ENCODE results near the gene OTX1.
"Not testable (repeated sequence)": the region's sequence is repeated elsewhere in the genome, so short reads cannot be mapped to it uniquely, and the experiment has no call there.

OTX1 gene

DNA sequence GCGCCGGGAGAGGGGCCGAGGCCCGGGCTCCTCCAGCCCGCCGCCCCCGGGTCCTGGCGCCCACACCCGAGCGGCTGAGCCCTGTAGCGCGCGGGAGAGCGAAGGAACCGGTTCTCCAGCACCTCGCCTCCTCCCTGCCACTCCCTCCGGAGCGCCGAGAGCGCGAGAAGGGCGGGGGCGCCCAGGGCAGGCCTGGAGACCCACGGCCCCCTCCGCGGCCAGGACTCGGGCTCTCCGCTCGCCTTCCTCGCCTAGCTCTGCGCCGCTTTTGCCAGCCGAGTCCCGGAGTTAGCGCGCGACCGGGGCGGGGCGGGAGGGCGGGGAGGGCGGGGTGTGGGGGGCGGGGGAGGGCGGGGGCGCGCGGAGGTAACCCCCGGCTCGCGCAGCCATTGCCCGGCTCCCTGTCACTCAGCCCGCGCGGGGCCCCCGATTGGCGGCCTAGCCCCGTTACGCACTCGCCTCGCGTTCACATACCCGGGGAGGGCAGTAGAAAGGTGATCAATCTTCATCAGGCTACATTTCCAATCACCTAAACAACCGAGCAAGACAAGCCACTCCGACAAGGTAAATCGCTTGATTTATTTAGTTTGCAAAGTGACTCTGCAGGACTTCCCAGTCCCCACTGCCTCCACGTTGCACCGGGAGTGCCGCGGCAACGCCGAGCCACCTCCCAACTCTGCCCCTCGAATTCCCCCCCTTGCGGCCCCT, at the start of gene OTX1:
Gene OTX1 (plus strand): TSS at position 497 of the 708 bp plus-strand sequence. CDS start 2,161 bp downstream, outside the sequence.
- no peak for DNase-seq (ENCODE audit: low read depth)

GRCh38 chr2:63001576-63001975, 49.1 kb upstream of the OTX1 start:
- DNase-seq (ENCODE audit: low read depth): no peak

- DNase-seq (ENCODE audit: low read depth): no peak
Measured at GRCh38 chr2:63003351-63003750, 47.3 kb upstream of the OTX1 start.

- no peak for DNase-seq (ENCODE audit: low read depth)
Measured at GRCh38 chr2:63007813-63008458, 42.7 kb upstream of the OTX1 start.

DNA sequence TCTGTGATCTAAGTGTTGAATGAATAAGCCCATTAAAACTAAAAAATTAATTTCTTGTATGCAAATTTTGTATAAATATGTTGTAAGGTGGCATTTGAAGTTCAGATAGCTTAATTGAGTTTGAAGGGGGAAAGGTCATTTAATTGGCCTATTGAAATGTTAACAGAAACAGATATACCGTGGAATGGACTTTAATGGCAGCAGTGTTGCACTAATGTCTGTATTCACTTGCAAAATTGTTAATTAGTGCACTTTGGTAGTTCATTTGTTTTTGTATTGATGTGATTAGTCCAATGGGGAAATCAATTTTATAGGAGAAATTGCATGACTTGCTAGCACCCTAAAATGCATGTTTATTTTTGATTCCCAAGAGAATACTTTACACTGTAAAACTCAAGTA, 41.8 kb upstream of the OTX1 start:
- DNase-seq (ENCODE audit: low read depth): no peak

- DNase-seq (ENCODE audit: low read depth): no peak
Measured at GRCh38 chr2:63009490-63009889, 41.1 kb upstream of the OTX1 start.

DNA sequence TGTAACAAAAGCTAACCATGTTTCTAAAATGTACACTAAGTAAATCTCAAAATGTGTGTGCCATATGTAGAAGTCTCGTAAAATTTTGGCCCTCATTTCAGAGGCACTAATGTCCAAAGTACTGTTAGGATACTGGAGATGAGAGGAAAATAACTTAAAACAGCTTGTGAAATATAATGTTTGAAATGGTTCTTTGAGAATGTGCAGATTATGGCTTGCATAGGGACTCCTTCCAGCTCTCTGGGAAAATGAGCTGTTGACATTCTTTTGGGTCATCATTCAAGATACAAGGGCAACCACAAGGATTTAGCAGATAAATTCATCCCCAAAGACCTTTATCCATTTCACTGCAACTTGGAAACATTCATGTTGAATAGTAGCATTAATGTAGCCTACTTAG, 38.1 kb upstream of the OTX1 start:
- no peak for DNase-seq (ENCODE audit: low read depth)

DNA sequence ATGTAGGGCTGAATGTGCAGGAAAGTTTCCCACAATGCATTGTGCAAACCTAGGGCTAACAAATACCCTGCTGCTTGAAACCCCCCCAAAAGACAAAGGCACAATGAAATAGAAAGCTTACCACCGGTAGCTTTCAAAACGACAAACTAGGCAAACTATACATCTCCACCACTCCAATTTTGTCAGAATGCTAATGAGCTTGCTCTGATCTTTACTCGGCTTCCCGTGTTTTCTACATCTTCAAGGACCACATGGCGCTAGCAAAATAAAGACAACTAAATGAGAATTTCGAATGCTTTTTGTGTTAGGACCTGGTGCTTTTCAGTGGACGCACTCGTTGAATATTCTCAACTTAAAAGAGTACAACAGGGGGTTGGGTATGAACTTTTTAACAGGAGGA, 37.2 kb upstream of the OTX1 start:
- DNase-seq (ENCODE audit: low read depth): no peak

DNA sequence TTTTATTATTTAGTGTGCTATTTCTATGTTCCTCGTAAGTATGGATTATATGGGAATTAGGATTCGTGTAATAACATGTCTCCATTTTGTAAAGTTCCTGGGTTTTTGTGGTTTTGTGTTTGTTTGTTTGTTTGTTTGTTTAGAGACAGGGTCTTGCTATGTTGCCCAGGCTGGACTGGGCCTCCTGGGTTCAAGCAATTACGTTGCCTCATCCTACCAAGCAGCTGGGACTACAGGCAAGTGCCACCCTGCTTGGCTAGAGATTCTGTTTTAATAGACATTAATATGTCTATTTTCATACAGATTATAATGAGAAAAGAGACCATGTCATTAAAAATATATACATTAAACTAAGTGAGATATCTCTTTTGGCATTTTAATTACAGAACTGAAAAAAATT, 35.2 kb upstream of the OTX1 start:
- no peak for DNase-seq (ENCODE audit: low read depth)

- no peak for DNase-seq (ENCODE audit: low read depth)
Measured at GRCh38 chr2:63018439-63018838, 32.2 kb upstream of the OTX1 start.

GRCh38 chr2:63019686-63020085, 30.9 kb upstream of the OTX1 start:
- DNase-seq (ENCODE audit: low read depth): not testable (repeated sequence)

DNA sequence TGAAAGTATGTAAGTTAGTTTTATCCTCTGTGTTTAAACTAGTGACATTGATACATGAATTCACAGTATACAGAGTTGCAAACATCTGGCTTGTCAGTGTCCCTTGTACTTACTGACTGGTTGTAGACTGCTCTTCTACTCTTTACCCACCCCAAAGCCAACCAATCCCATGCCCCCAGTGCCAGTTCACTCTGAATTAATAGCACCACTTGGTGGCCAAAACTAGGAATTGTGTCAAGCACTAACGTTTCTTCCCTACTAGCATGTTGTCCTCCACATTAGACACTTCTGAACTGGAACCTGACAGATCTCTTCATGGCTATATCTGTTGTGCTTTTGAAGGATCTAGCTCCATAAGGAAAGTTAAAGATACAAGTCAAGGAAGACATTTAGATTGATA, 27.2 kb upstream of the OTX1 start:
- DNase-seq (ENCODE audit: low read depth): no peak

GRCh38 chr2:63027220-63027619, 23.4 kb upstream of the OTX1 start:
- DNase-seq (ENCODE audit: low read depth): no peak

GRCh38 chr2:63029058-63029457, 21.6 kb upstream of the OTX1 start:
- no peak for DNase-seq (ENCODE audit: low read depth)

GRCh38 chr2:63034526-63034925, 16.1 kb upstream of the OTX1 start:
- DNase-seq (ENCODE audit: low read depth): no peak

- no peak for DNase-seq (ENCODE audit: low read depth)
Measured at GRCh38 chr2:63035169-63035568, 15.5 kb upstream of the OTX1 start.

DNA sequence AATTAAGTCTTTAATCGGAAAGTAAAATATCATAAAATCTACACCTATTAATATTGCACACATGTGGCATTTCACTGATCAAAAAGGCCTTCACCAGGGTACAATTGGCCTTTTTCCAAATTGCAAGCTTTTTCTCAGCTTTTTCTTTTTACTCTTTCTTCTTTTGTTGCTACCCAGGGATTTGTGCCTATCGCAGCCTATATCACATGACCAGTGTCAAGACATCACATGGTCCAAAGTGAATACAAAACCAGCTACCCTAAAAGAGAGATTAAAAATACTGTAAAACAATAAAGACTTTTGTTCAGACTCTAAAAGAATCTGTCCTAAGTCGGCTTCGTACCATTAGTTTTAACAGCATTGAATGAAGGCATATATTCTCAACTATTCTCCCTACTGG, 15.0 kb upstream of the OTX1 start:
- DNase-seq (ENCODE audit: low read depth): no peak

DNA sequence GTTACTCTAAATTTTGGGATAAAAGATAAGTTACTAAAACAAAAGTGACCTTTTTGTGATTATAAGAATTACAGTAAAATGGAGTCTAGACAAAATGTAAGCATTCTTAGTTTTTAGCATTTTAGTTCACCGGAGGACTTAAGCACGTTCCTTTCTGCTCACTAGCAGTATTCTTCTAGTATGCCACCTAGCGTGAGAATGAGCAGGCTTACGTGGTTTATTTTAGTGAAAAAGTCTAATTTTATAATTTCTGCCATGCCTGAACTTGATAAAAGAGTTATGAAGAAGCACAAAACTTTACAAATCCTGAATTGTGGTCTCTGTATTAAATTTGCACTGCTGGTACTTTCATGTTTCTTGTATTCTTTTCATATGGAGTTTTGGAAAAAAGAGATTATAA, 12.6 kb upstream of the OTX1 start:
- DNase-seq (ENCODE audit: low read depth): no peak

- DNase-seq (ENCODE audit: low read depth): no peak
Measured at GRCh38 chr2:63040586-63040985, 10.0 kb upstream of the OTX1 start.

- DNase-seq (ENCODE audit: low read depth): no peak
Measured at GRCh38 chr2:63041592-63041991, 9.0 kb upstream of the OTX1 start.

- no peak for DNase-seq (ENCODE audit: low read depth)
Measured at GRCh38 chr2:63044362-63045327, 6.0 kb upstream of the OTX1 start.

- no peak for DNase-seq (ENCODE audit: low read depth)
Measured at GRCh38 chr2:63046552-63046951, 4.1 kb upstream of the OTX1 start.

- no peak for DNase-seq (ENCODE audit: low read depth)
Measured at GRCh38 chr2:63046961-63047320, 3.7 kb upstream of the OTX1 start.
